Hepatocyte (in vitro differentiated cells): ENCODE data around the gene ADAMTS5. TPM values are rescaled to one million over a fixed set of nuclear protein-coding genes. Genes with fewer than 3 reads are reported as not detected.

ENCODE experiments used
- DNase-seq: peaks from one replicate; pipeline ENCODE4 v3.0.0-alpha.2; 2016; ENCODE audit warnings: low spot score
- H2AFZ ChIP-seq: fragments of 200-600 bp; sonication (generic); 2 replicates; pipeline ENCODE4 v1.6.0; 2016; ENCODE audit warnings: antibody characterized with exemption, mild to moderate bottlenecking
- H3K27ac ChIP-seq: fragments of 200-600 bp; sonication (generic); 2 replicates; pipeline ENCODE4 v1.5.1; 2016; ENCODE audit warnings: mild to moderate bottlenecking
- H3K27me3 ChIP-seq: fragments of 200-600 bp; sonication (generic); 2 replicates; pipeline ENCODE4 v1.6.1; 2016
- H3K36me3 ChIP-seq: fragments of 200-600 bp; sonication (generic); replicated peaks from 2 replicates; pipeline ENCODE4 v1.5.1; 2016; ENCODE audit warnings: low read depth; ENCODE audit not compliant: insufficient read depth
- H3K4me1 ChIP-seq: fragments of 200-600 bp; sonication (generic); 2 replicates; pipeline ENCODE4 v1.5.1; 2016; ENCODE audit warnings: mild to moderate bottlenecking, moderate library complexity; ENCODE audit not compliant: insufficient read depth
- H3K4me2 ChIP-seq: fragments of 200-600 bp; sonication (generic); 2 replicates; pipeline ENCODE4 v1.6.0; 2016
- H3K4me3 ChIP-seq: fragments of 200-600 bp; sonication (generic); 2 replicates; pipeline ENCODE4 v1.5.1; 2016; ENCODE audit warnings: mild to moderate bottlenecking
- H3K79me2 ChIP-seq: fragments of 200-600 bp; sonication (generic); 2 replicates; pipeline ENCODE4 v1.6.0; 2017; ENCODE audit warnings: mild to moderate bottlenecking
- H3K9me2 ChIP-seq: fragments of 200-600 bp; sonication (generic); replicated peaks from 2 replicates; pipeline ENCODE4 v1.6.0; 2017; ENCODE audit warnings: mild to moderate bottlenecking; ENCODE audit not compliant: insufficient read depth
- H3K9me3 ChIP-seq: fragments of 200-600 bp; sonication (generic); 2 replicates; pipeline ENCODE4 v1.5.1; 2016; ENCODE audit warnings: low read depth, mild to moderate bottlenecking
- H4K20me1 ChIP-seq: fragments of 200-600 bp; sonication (generic); 2 replicates; pipeline ENCODE4 v1.6.0; 2016; ENCODE audit warnings: mild to moderate bottlenecking; ENCODE audit not compliant: insufficient read depth, poor library complexity, severe bottlenecking
- CTCF ChIP-seq: fragments of 200-600 bp; sonication (generic); IDR thresholded peaks from 2 replicates; pipeline ENCODE4 v1.5.1; 2016; ENCODE audit warnings: antibody characterized with exemption, mild to moderate bottlenecking; ENCODE audit not compliant: poor library complexity
- EZH2 ChIP-seq: fragments of 200-600 bp; sonication (generic); IDR thresholded peaks from 2 replicates; pipeline ENCODE4 v1.6.1; 2016; ENCODE audit warnings: antibody characterized with exemption, mild to moderate bottlenecking, borderline replicate concordance
- EZH2phosphoT487 ChIP-seq: fragments of 200-600 bp; sonication (generic); IDR thresholded peaks from one replicate; pipeline ENCODE4 v1.6.1; 2018; ENCODE audit warnings: antibody characterized with exemption, mild to moderate bottlenecking, low read depth, moderate library complexity; ENCODE audit not compliant: unreplicated experiment, severe bottlenecking
- WGBS: methylation state at CpG from one replicate; pipeline ENCODE4 v1.1.6; 2016; ENCODE audit warnings: low lambda C conversion rate; ENCODE audit errors: missing lambda C conversion rate; 5-methylcytosine and 5-hydroxymethylcytosine counted together
- microRNA-seq: library from miRNA; unstranded; fragments of <30 nt; microRNA quantifications from one replicate; pipeline ENCODE4, GENCODE V29; 2017
- polyA plus RNA-seq: library from polyadenylated mRNA; unstranded; fragments of >200 nt; fragmentation: Nextera tagmentation; extraction: Ambion mirVana; gene quantifications from 2 replicates; pipeline ENCODE4 v1.2.1, GENCODE V29; 2016
- small RNA-seq: library from RNA; depleted of rRNA; stranded (forward); fragments of <200 nt; gene quantifications from one replicate; pipeline ENCODE3, GENCODE V24; 2014
- total RNA-seq: library from RNA; depleted of rRNA; stranded (reverse); fragments of >200 nt; gene quantifications from 2 replicates; pipeline ENCODE4 v1.2.3, GENCODE V29; 2014

Gene ADAMTS5
- total and polyA plus RNA-seq, 2 experiments from 2014 or later = 1.4 to 3.1 TPM

GRCh38 chr21:26881504-26882228, 85.2 kb downstream of the ADAMTS5 start:
- TF ChIP-seq CTCF = peak; percentile 30
- TF ChIP-seq EZH2phosphoT487 = no peak
- no peaks in the 10 kb centered on the region for H3K9me3 ChIP-seq
- H3K4me3 ChIP-seq = no peak overlapping the region
- no peak overlapping the region for H2AFZ ChIP-seq
- no peak for DNase-seq
- H3K4me2 ChIP-seq = no peak overlapping the region
- no peaks in the 10 kb centered on the region for H3K36me3 ChIP-seq
- no peaks in the 10 kb centered on the region for H3K79me2 ChIP-seq
- no peaks in the 10 kb centered on the region for H3K4me1 ChIP-seq
- 50% methylated on average over 4 of the region's 4 CpGs for WGBS
- no peaks in the 10 kb centered on the region for H3K27me3 ChIP-seq
- no peaks in the 10 kb centered on the region for H4K20me1 ChIP-seq
- H3K9me2 ChIP-seq = no peaks in the 10 kb centered on the region
- H3K27ac ChIP-seq = no peak overlapping the region

- Histone ChIP-seq H3K4me2 (no peak overlapping the region), H3K9me2 (no peaks in the 10 kb centered on the region), H3K4me1 (no peaks in the 10 kb centered on the region), H3K27me3 (no peaks in the 10 kb centered on the region), H3K36me3 (no peaks in the 10 kb centered on the region), H3K9me3 (peaks cover 4% of the 10 kb centered on the region), H4K20me1 (no peaks in the 10 kb centered on the region), H3K4me3 (no peak overlapping the region), H3K27ac (no peak overlapping the region), H3K79me2 (no peaks in the 10 kb centered on the region), H2AFZ (no peak overlapping the region)
- no peak for TF ChIP-seq EZH2phosphoT487
- TF ChIP-seq CTCF = no peak
- TF ChIP-seq EZH2 = no peak
- DNase-seq = no peak
- 60% methylated on average over 6 of the region's 6 CpGs for WGBS
Observed at GRCh38 chr21:26877018-26877417, 89.9 kb downstream of the ADAMTS5 start.

GRCh38 chr21:26874347-26874746, 92.5 kb downstream of the ADAMTS5 start:
- H3K9me2 ChIP-seq = no peaks in the 10 kb centered on the region

More at GRCh38 chr21:26874347-26874746, 92.5 kb downstream of the ADAMTS5 start:
- 100% methylated on average over 1 of the region's 1 CpG for WGBS
- Histone ChIP-seq H3K36me3 (no peaks in the 10 kb centered on the region), H3K27me3 (no peaks in the 10 kb centered on the region), H3K4me3 (no peak overlapping the region), H3K4me1 (no peaks in the 10 kb centered on the region), H2AFZ (no peak overlapping the region), H3K4me2 (no peak overlapping the region), H3K27ac (no peak overlapping the region), H3K9me3 (peaks cover 4% of the 10 kb centered on the region), H3K79me2 (no peaks in the 10 kb centered on the region), H4K20me1 (no peaks in the 10 kb centered on the region)
- DNase-seq = no peak
- TF ChIP-seq CTCF (no peak), EZH2phosphoT487 (no peak), EZH2 (no peak)

Small RNA genes within 50 kb of the gene (microRNA-seq; reads per million reads assigned to microRNA genes)
- gene MIR4759 = not detected

Small RNA genes within 50 kb of the gene (small RNA-seq; reads per million reads assigned to genes)
- not detected for gene MIR4759

Other genes starting within 250 kb of the ADAMTS5 start
- gene ADAMTS1, start 121.7 kb downstream of the ADAMTS5 start, total RNA-seq = 110 and 113 TPM in 2 replicates
- gene ADAMTS1, start 121.7 kb downstream of the ADAMTS5 start, polyA plus RNA-seq = 136 and 144 TPM in 2 replicates